ENCODE measurements around the gene PBX2.

The PBX2 gene

GRCh38 chr6:32223258-32224235 lies 33.5 kb upstream of the PBX2 start, which contains the start of gene NOTCH4:
TSS of gene NOTCH4 (minus strand) at chr6:32224067. CDS start at chr6:32223928, 139 bp downstream.
- no peak for TF ChIP-seq CTCF (IDR thresholded peaks at IDR 0.05; ENCODE audit: low read depth, low read length, missing control alignments)
- H3K36me3 ChIP-seq (replicated peaks): no peaks in the 10 kb centered on the region
- in situ Hi-C loops (cut with HindIII; ENCODE audit: low pct_ligation_motif_present, low sequenced_read_pairs): no loop called here
- DNase-seq: no peak
- no peak within 1 kb of the TSS for H3K27ac ChIP-seq
- no peak within 1 kb of the TSS for H3K4me3 ChIP-seq (ENCODE audit: low read depth, low read length)
- H3K27me3 ChIP-seq (replicated peaks): no peaks in the 10 kb centered on the region

- DNase-seq: no peak
- in situ Hi-C loops (cut with HindIII; ENCODE audit: low pct_ligation_motif_present, low sequenced_read_pairs): no loop called here
- H3K27ac ChIP-seq: no peak overlapping the region
- no peak overlapping the region for H3K4me3 ChIP-seq (ENCODE audit: low read depth, low read length)
- H3K27me3 ChIP-seq (replicated peaks): no peaks in the 10 kb centered on the region
- TF ChIP-seq CTCF (IDR thresholded peaks at IDR 0.05; ENCODE audit: low read depth, low read length, missing control alignments): no peak
- H3K36me3 ChIP-seq (replicated peaks): no peaks in the 10 kb centered on the region
Observed at GRCh38 chr6:32222333-32223230, 32.6 kb upstream of the PBX2 start.

- in situ Hi-C loops (cut with HindIII; ENCODE audit: low pct_ligation_motif_present, low sequenced_read_pairs): no loop called here
- DNase-seq: no peak
Observed at GRCh38 chr6:32220021-32220420, 30.0 kb upstream of the PBX2 start.

GRCh38 chr6:32218167-32218566 lies 28.2 kb upstream of the PBX2 start:
- in situ Hi-C loops (cut with HindIII; ENCODE audit: low pct_ligation_motif_present, low sequenced_read_pairs): no loop called here
- Histone ChIP-seq H3K36me3 (replicated peaks) (no peaks in the 10 kb centered on the region), H3K27me3 (replicated peaks) (no peaks in the 10 kb centered on the region), H3K4me3 (ENCODE audit: low read depth, low read length) (no peak overlapping the region), H3K27ac (no peak overlapping the region)
- no peak for TF ChIP-seq CTCF (IDR thresholded peaks at IDR 0.05; ENCODE audit: low read depth, low read length, missing control alignments)
- DNase-seq: no peak

More at GRCh38 chr6:32220021-32220420, 30.0 kb upstream of the PBX2 start:
- H3K4me3 ChIP-seq (ENCODE audit: low read depth, low read length): no peak overlapping the region
- no peak for TF ChIP-seq CTCF (IDR thresholded peaks at IDR 0.05; ENCODE audit: low read depth, low read length, missing control alignments)
- no peak overlapping the region for H3K27ac ChIP-seq
- H3K36me3 ChIP-seq (replicated peaks): no peaks in the 10 kb centered on the region
- no peaks in the 10 kb centered on the region for H3K27me3 ChIP-seq (replicated peaks)

- DNase-seq: no peak
Observed at GRCh38 chr6:32216998-32217397, 27.0 kb upstream of the PBX2 start.

More at GRCh38 chr6:32216998-32217397, 27.0 kb upstream of the PBX2 start:
- Histone ChIP-seq H3K36me3 (replicated peaks) (no peaks in the 10 kb centered on the region), H3K27ac (no peak overlapping the region), H3K27me3 (replicated peaks) (no peaks in the 10 kb centered on the region), H3K4me3 (ENCODE audit: low read depth, low read length) (no peak overlapping the region)
- in situ Hi-C loops (cut with HindIII; ENCODE audit: low pct_ligation_motif_present, low sequenced_read_pairs): no loop called here
- no peak for TF ChIP-seq CTCF (IDR thresholded peaks at IDR 0.05; ENCODE audit: low read depth, low read length, missing control alignments)
